ENCODE data around the gene EPN3. TPM values are rescaled to one million over a fixed set of nuclear protein-coding genes. Genes with fewer than 3 reads are reported as not detected.

The EPN3 gene
- total RNA-seq, 2 donors from 2014 or later: not detected

DNA sequence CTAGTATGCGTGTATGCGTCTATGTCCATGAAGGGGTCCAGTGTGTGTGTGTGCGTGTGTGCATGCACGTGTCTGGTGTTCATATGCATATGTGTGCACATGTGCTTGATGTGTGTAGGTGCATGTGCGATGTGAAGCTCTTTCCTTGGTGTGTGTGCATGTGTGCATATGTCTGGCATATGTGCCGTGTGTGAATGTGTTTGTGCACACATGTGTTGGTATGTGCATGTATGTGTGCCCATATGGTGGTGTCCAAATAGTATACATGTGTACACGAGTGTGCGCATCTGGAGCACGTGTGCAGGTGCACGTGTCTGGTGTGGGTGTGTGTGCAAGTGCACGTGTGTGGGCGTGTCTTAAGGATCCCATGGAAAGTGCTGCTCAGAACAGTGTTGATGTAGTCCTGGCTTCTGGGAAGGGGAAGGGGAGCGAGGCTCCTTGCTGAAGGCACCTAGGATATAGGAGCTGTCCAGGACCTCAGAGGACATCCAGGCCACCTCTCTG is 45.0 kb downstream of the EPN3 start:
- intact Hi-C loops (cut with DNase I): no loop called here
- no peak for DNase-seq (ENCODE audit: low spot score)

DNA sequence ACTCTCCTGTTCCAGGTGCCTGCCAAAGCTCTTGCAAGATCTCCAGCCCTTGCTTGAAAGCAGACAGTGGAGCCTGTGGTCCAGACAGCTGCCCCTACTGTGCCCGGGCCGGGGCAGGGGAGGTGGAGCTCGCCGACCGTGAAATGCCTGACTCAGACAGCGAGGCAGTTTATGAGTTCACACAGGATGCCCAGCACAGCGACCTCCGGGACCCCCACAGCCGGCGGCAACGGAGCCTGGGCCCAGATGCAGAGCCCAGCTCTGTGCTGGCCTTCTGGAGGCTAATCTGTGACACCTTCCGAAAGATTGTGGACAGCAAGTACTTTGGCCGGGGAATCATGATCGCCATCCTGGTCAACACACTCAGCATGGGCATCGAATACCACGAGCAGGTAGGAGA is 45.6 kb downstream of the EPN3 start:
- intact Hi-C loops (cut with DNase I): no loop called here
- no peak for DNase-seq (ENCODE audit: low spot score)

DNA sequence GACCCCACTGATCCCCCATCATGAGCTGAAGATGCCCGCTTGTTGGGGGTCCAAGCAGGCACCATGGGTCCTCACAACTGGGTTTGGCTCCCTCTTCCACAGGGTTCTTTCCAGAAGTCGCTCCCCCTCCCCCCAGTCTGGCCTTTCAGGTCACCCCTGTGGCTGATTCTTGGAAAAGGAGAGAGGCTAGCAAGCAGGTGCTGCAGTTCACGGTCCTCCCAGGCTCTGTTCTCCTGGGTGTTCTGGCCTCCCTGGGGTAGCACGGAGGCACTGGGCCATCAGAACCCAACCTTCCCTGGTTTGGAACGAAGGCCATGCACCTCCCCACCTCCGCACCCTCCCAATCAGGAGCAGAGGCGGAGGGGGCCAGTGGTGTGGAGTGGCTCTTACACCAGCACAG is 46.9 kb downstream of the EPN3 start:
- no peak for DNase-seq (ENCODE audit: low spot score)
- intact Hi-C loops (cut with DNase I): no loop called here

DNA sequence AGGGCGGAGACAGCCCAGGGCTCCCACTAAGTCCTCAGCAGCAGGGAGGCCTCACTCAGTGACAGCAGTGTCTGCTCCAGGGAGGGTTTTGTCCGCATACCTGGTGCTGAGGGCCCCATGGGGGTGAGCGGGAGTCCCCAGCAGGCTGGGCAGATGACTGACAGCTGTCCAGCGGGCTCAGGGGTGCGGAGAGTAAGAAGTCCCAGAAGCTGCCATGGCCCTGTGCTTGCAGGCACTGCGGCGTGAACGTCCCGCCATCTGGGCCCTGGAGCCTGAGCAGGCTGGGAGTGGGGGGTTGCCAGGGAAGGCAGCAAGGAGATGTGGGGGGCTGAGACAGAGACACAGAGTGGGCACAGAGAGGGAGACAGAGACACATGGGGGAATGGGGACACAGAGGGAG is 48.1 kb downstream of the EPN3 start:
- intact Hi-C loops (cut with DNase I): no loop called here
- DNase-seq (ENCODE audit: low spot score): no peak

DNA sequence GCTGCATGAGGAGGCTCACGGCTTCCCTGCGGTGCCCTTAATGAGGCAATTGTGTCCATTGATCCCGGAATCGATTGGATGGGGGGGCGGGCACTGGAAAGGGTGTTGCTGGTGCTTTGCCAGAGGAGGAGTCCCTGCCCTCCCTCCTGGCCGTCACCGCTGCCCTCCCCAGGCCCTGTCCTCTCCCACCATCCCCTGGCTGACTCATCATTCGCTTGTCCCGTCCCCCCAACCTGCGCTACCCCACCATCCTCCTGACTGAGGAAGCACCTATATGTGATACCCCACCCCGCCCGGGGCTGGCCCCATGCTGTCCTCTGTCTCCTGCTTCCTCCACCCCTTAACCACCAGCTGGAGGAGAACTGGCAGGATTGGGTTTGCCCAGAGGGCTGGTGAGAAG is 48.8 kb downstream of the EPN3 start:
- intact Hi-C loops (cut with DNase I): no loop called here

DNA sequence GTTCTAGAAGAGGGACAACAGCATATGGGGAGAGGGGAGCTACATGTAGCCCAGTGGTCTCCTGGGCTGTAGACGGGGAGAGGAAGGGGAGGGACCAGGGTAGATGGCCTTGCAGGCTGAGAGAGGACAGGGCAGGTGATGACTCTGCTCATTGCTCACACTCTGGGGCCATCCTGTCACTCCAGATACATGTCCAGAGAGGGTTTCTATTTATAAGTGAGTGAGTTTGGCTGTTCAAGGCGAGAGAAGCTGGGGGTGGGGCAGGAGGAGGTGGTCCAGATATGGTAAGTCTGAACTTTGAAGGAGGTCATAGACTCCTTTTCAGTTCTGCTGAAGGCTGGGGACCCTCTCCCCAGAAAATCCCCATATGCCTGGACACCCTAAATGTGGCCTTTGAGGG is 50.2 kb downstream of the EPN3 start:
- no peak for DNase-seq (ENCODE audit: low spot score)
- intact Hi-C loops (cut with DNase I): no loop called here

More for the DNA sequence above, 48.8 kb downstream of the EPN3 start:
- no peak for DNase-seq (ENCODE audit: low spot score)

DNA sequence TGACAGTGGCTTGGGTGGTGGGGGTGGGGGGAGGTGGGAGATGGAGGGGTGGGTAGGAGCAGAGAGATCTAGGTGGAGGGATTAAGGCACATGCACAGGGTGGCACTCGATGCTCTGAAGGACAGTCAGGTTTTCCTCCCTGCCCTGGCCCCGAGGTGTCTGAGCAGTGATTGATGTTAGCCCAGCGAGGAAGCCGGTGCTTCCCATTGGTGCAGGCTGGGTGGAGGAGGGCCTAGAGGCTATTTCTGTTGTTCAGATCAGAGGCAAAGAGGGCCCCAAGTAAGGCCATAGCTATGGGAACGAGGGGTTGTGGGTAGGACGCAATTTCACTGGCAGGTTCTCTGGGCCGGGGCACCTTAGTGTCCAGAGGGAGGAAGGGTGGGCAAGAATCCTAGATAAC is 51.1 kb downstream of the EPN3 start:
- intact Hi-C loops (cut with DNase I): no loop called here
- no peak for DNase-seq (ENCODE audit: low spot score)

DNA sequence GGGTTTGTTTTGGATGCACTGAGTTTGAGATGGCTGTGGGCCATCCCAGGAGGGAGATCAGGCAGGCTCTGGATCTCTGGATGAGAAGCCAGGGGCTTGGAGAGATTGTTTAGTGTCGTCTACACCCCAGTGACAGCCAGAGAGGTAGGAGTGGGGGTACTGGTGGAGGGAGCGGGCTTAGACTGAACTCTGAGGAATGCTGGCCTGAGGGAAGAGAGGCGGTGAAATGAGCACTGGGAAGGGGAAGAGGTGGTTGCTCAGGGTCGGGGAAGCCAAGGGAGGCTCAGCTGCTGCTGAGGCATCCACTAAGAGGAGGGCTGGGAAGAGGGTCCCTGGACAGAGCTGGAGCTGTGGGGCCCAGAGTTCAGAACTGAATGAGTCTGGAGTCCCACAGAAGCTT is 51.6 kb downstream of the EPN3 start:
- intact Hi-C loops (cut with DNase I): no loop called here
- DNase-seq (ENCODE audit: low spot score): no peak

DNA sequence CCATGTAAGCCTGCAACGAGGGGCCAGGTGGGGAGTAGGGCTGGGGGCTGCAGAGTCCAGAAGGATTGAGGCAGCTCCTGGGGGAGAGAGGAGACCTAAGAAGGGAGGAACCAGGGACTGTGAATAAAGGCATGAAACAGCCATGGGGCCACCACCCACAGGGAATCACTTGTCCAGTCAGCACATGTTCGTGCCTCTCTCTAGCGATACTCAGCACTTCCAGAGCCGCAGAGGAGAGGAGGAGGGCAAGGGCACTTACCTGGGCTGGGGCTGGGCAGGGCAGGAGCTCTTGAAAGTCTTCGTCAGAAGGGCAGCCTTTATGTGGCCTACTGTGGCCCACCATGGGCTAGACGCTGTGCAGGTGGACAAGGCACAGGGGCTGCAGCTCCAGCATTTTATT is 52.2 kb downstream of the EPN3 start:
- intact Hi-C loops (cut with DNase I): no loop called here

DNA sequence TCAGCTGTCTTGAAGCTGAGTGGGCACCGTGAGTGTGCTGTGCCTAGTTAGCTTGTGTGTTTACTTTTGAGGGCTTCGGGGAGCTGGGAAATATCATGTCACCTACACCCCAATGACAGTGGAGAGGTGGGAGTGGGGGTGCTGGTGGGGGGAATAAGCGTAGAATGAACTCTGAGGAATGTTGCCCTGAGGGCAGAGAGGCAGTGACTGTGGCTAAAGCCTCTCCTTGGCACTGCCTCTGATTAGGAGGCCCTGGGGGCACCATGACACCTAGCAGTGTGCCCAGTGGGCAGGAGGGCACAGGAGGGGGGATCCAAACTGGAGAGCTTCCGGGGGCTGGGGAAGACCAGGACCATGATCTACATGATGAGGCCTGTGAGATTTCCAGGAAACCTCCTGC is 52.8 kb downstream of the EPN3 start:
- intact Hi-C loops (cut with DNase I): no loop called here

More for the DNA sequence above, 52.2 kb downstream of the EPN3 start:
- DNase-seq (ENCODE audit: low spot score): no peak

DNA sequence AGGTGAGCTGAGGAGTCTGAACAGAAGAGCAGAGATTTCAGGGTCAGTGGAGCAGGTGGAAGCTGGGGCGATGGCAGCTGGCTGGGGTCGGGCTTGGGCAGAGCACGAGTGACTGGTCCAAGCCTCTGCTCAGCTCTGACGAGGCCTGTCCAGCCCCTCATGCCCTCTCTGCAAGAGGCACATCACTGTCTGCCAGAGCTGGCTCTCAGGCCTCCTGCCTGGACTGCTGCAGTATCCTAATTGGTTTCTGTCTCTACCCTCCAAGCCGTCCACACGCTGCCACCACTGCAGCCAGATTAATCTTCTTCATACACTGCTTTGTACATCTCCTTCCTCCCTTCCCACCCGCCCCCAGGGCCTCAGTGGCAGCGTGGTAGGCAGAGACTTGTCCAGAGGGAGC is 53.4 kb downstream of the EPN3 start:
- DNase-seq (ENCODE audit: low spot score): no peak
- intact Hi-C loops (cut with DNase I): no loop called here

More for the DNA sequence above, 52.8 kb downstream of the EPN3 start:
- no peak for DNase-seq (ENCODE audit: low spot score)

DNA sequence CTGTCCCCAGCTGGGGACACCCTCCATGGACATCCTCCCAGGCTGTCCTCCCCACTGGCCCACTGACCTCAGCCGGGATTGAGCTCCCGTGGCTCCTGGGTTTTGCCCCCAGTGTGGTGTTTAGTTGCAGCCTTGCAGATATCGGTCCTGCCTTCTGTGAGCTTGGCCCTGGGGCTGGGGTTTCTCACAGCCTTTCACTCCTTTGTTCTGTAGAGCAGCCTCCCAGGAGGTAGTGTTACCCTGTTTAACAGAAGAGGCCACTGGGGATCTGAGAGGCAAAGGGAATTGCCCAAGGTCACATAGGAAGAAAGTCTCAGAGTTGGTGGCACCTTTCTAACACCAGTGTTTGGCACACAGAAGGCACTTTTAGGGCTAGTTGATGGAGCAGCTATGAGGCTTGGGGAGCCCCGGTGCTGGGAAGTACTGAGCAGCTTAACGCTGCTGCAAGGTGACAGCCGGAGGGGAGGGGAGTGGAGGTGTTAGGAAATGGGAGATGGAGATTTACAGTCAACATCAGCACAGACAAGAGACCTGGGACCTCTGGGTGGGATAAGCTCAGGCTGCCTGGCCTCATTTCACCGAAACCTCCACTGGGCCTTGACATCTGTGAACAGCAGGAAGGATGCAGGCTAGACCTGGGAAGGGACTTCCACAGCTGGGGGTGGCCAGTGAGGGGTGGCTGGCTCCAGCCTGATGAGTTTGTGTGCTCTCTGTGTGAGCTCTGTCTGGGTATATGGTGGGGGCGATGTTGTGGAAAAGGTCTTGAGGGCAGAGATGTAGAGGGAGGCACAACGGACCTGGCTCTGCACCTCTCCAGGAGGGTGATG is 54.1 kb downstream of the EPN3 start:
- no peak for DNase-seq (ENCODE audit: low spot score)
- intact Hi-C loops (cut with DNase I): no loop called here

DNA sequence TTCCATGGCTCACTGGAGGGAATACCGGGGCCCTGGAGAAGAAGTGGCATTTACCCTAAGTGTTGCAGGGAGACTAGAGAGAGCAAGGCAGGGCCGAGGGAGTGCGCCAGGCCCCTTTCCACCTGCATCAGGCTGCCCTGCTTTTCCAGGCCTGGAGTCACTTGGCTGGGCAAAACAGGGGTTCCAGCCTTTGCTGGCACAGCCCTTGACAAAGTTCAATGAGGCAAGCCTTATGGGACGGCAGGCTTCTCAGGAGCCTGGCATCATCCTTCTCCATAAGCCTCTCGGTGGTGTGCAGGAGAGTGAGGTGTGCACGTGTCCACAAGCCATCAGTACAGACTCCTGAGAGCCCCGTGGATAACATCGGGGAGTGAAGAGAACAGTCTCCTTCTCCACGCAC is 55.0 kb downstream of the EPN3 start:
- no peak for DNase-seq (ENCODE audit: low spot score)
- intact Hi-C loops (cut with DNase I): no loop called here

DNA sequence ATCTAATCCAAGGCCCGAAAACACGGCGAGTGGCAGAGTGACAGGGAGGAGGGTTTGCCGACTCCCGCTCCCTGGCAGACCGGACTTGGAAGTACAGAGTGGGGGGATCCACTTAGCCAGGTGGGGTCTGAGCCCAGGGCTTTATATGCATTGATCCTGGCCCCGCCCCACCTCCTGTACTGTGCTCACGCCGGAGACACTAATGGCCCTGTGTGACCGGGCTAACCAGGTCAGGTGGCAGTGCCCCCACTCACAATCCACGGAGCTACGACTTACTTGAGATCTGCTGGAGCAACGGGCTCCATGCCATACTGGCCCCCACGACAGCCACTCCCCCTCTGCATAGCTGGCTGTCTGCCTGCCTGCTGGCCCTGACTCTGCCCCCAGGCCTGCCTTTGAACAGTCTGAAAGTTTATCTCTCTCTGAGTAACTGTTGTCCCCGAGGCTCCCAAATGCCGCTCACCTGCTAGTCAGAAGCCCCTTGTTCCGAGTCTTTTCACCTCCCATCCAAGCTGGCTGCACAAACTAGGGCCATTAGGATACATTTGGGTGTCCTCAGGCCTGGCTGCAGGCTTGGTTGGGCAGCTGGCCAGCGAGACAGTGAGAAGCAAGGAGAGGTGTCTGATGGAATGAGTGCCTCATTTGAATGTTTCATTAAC is 56.0 kb downstream of the EPN3 start:
- DNase-seq (ENCODE audit: low spot score): no peak
- intact Hi-C loops (cut with DNase I): no loop called here

DNA sequence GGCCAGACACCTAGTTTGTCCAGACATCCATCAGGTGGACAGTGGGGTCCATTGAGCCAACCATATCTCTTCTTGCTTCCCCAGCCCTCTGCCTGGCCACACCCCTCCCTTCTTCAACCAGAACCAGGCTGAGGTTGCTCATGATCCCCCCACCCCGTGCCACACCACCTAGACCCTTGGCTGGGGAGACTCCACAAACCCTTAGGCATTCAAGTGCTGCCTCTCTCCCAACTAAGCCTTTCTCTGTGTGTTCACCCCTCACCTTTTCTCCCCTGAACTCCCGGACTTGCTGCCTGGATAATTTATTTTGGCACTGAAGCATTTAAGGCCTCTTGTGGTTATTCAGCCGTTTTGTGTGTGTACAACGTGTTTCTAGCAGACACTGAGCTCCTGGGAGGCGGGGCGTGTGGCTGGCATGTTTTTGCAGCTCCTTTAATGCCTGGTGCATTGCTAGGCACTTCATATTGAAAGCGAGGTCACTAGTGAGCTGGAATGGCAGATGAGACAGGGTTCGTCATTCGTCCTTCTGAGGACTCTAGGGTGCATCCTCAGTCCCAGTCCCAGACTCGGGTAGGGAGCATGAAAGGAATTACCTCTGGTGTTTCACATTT is 56.7 kb downstream of the EPN3 start:
- no peak for DNase-seq (ENCODE audit: low spot score)
- intact Hi-C loops (cut with DNase I): no loop called here

DNA sequence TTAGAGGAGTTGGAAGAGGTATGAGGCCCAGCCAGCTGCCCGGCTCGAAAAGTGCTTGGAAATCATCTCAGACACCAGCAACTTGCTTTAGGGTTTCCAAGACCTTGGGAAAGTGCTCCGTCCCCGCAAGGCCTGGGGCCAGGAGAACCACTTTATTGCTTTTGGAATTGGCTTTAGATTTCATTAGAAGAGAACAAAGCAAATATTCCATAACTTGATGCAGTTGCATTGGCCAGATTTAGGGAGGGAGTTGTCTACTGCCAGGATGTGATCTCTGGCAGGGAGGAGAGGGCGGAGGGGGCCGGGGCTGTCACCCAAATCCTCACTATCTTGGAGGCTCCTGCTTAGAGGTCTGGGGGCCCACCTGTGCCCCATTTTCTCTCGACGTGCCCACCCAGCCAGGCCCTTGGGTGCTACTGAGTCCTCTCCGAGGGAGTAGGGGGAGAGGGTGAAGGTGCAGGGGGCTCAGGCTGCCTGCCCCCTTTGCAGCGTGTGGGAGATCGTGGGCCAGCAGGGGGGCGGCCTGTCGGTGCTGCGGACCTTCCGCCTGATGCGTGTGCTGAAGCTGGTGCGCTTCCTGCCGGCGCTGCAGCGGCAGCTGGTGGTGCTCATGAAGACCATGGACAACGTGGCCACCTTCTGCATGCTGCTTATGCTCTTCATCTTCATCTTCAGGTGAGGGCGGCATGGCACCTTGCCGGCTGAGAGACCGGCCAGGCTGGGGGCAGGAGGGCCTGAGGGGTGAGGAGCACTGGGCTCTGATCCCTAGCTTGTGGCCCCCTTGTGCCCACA is 58.6 kb downstream of the EPN3 start:
- intact Hi-C loops (cut with DNase I): no loop called here
- DNase-seq (ENCODE audit: low spot score): no peak

DNA sequence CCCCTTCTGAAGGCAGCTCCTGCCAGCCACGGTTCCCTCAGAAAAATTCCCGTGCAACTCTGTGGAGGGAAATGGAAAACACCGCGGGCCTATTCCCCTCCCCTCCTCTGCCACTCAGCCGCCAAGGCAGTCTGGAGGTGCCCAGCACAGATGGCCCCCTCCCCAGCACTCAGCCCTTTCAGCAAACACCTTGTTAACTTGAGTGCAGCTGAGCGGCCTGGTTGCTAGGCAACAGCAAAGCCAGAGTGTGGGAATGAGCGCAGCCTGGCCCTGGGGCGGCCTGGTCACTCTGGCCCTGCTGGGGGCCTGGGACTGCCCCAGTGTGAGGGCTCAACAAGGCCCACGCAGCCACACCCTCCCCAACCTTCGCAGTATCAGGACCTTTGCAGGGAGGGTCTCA is 60.8 kb downstream of the EPN3 start:
- DNase-seq (ENCODE audit: low spot score): no peak
- intact Hi-C loops (cut with DNase I): no loop called here

Data from posterior vena cava (tissue), 2 donors.